Measurements from ENCODE around the gene STRADB.

- no peak for TF ChIP-seq RFX5 (IDR thresholded peaks at IDR 0.05; ENCODE audit: low read depth, low read length)
- no peak for TF ChIP-seq RAD21 (IDR thresholded peaks at IDR 0.05; ENCODE audit: low read length)
- TF ChIP-seq CTCF (conservative IDR thresholded peaks at IDR 0.05; ENCODE audit: low read depth, low read length): no peak
- TF ChIP-seq RCOR1 (IDR thresholded peaks at IDR 0.05; ENCODE audit: insufficient replicate concordance, low read length): no peak
These were observed 49.0 kb downstream of the STRADB start for GRCh38 chr2:201500534-201500933.
